ENCODE measurements around the gene PPIA. TPM values are rescaled to one million over a fixed set of nuclear protein-coding genes. Genes with fewer than 3 reads are reported as not detected.
A peak's percentile ranks its signal among the peaks of the same experiment; 100 is the strongest.

The PPIA gene
- total RNA-seq, 1 experiment from 2014 or later, result 2,465 TPM

DNA sequence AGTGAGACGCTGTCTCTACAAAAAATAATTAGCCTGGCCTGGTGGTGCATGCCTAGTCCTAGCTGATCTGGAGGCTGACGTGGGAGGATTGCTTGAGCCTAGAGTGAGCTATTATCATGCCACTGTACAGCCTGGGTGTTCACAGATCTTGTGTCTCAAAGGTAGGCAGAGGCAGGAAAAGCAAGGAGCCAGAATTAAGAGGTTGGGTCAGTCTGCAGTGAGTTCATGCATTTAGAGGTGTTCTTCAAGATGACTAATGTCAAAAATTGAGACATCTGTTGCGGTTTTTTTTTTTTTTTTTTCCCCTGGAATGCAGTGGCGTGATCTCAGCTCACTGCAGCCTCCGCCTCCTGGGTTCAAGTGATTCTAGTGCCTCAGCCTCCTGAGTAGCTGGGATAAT, 5.4 kb downstream of the PPIA start (continued):
- TF ChIP-seq, protein P1, sequence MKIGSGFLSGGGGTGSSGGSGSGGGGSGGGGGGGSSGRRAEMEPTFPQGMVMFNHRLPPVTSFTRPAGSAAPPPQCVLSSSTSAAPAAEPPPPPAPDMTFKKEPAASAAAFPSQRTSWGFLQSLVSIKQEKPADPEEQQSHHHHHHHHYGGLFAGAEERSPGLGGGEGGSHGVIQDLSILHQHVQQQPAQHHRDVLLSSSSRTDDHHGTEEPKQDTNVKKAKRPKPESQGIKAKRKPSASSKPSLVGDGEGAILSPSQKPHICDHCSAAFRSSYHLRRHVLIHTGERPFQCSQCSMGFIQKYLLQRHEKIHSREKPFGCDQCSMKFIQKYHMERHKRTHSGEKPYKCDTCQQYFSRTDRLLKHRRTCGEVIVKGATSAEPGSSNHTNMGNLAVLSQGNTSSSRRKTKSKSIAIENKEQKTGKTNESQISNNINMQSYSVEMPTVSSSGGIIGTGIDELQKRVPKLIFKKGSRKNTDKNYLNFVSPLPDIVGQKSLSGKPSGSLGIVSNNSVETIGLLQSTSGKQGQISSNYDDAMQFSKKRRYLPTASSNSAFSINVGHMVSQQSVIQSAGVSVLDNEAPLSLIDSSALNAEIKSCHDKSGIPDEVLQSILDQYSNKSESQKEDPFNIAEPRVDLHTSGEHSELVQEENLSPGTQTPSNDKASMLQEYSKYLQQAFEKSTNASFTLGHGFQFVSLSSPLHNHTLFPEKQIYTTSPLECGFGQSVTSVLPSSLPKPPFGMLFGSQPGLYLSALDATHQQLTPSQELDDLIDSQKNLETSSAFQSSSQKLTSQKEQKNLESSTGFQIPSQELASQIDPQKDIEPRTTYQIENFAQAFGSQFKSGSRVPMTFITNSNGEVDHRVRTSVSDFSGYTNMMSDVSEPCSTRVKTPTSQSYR (CRISPR knock-in tag; IDR thresholded peaks at IDR 0.05), result no peak
- TF ChIP-seq ETV6 (CRISPR knock-in tag; IDR thresholded peaks at IDR 0.05) (no peak), NFE2L1 (CRISPR knock-in tag; IDR thresholded peaks at IDR 0.05) (no peak), ZNF263 (CRISPR knock-in tag; IDR thresholded peaks at IDR 0.05; ENCODE audit: low read depth) (no peak), NR2C2 (CRISPR knock-in tag; IDR thresholded peaks at IDR 0.05) (no peak), JAZF1 (CRISPR knock-in tag; IDR thresholded peaks at IDR 0.05) (no peak), NFYB (CRISPR knock-in tag; conservative IDR thresholded peaks at IDR 0.05; ENCODE audit: low read depth) (no peak)
- TF ChIP-seq, protein P2, sequence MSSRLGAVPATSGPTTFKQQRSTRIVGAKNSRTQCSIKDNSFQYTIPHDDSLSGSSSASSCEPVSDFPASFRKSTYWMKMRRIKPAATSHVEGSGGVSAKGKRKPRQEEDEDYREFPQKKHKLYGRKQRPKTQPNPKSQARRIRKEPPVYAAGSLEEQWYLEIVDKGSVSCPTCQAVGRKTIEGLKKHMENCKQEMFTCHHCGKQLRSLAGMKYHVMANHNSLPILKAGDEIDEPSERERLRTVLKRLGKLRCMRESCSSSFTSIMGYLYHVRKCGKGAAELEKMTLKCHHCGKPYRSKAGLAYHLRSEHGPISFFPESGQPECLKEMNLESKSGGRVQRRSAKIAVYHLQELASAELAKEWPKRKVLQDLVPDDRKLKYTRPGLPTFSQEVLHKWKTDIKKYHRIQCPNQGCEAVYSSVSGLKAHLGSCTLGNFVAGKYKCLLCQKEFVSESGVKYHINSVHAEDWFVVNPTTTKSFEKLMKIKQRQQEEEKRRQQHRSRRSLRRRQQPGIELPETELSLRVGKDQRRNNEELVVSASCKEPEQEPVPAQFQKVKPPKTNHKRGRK (CRISPR knock-in tag; IDR thresholded peaks at IDR 0.05; ENCODE audit: borderline replicate concordance), result no peak
- TF ChIP-seq, protein P3, sequence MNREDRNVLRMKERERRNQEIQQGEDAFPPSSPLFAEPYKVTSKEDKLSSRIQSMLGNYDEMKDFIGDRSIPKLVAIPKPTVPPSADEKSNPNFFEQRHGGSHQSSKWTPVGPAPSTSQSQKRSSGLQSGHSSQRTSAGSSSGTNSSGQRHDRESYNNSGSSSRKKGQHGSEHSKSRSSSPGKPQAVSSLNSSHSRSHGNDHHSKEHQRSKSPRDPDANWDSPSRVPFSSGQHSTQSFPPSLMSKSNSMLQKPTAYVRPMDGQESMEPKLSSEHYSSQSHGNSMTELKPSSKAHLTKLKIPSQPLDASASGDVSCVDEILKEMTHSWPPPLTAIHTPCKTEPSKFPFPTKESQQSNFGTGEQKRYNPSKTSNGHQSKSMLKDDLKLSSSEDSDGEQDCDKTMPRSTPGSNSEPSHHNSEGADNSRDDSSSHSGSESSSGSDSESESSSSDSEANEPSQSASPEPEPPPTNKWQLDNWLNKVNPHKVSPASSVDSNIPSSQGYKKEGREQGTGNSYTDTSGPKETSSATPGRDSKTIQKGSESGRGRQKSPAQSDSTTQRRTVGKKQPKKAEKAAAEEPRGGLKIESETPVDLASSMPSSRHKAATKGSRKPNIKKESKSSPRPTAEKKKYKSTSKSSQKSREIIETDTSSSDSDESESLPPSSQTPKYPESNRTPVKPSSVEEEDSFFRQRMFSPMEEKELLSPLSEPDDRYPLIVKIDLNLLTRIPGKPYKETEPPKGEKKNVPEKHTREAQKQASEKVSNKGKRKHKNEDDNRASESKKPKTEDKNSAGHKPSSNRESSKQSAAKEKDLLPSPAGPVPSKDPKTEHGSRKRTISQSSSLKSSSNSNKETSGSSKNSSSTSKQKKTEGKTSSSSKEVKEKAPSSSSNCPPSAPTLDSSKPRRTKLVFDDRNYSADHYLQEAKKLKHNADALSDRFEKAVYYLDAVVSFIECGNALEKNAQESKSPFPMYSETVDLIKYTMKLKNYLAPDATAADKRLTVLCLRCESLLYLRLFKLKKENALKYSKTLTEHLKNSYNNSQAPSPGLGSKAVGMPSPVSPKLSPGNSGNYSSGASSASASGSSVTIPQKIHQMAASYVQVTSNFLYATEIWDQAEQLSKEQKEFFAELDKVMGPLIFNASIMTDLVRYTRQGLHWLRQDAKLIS (CRISPR knock-in tag; IDR thresholded peaks at IDR 0.05; ENCODE audit: borderline replicate concordance), result no peak

DNA sequence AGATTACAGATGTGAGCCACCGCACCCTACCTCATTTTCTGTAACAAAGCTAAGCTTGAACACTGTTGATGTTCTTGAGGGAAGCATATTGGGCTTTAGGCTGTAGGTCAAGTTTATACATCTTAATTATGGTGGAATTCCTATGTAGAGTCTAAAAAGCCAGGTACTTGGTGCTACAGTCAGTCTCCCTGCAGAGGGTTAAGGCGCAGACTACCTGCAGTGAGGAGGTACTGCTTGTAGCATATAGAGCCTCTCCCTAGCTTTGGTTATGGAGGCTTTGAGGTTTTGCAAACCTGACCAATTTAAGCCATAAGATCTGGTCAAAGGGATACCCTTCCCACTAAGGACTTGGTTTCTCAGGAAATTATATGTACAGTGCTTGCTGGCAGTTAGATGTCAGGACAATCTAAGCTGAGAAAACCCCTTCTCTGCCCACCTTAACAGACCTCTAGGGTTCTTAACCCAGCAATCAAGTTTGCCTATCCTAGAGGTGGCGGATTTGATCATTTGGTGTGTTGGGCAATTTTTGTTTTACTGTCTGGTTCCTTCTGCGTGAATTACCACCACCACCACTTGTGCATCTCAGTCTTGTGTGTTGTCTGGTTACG, 6.0 kb downstream of the PPIA start:
- H3K27ac Mint-ChIP-seq, result peak overlapping the region; percentile 86
- H3K36me3 Mint-ChIP-seq, result peaks cover 57% of the 10 kb centered on the region
- H3K4me3 Mint-ChIP-seq, result no peak overlapping the region
- peaks cover 16% of the 10 kb centered on the region for H3K4me1 Mint-ChIP-seq
- no peak for DNase-seq (ENCODE audit: low spot score)
- ATAC-seq, result no peak
- H3K9me3 Mint-ChIP-seq, result no peaks in the 10 kb centered on the region
- H3K27me3 Mint-ChIP-seq (ENCODE audit: low read depth), result no peaks in the 10 kb centered on the region
- TF ChIP-seq, protein P4, sequence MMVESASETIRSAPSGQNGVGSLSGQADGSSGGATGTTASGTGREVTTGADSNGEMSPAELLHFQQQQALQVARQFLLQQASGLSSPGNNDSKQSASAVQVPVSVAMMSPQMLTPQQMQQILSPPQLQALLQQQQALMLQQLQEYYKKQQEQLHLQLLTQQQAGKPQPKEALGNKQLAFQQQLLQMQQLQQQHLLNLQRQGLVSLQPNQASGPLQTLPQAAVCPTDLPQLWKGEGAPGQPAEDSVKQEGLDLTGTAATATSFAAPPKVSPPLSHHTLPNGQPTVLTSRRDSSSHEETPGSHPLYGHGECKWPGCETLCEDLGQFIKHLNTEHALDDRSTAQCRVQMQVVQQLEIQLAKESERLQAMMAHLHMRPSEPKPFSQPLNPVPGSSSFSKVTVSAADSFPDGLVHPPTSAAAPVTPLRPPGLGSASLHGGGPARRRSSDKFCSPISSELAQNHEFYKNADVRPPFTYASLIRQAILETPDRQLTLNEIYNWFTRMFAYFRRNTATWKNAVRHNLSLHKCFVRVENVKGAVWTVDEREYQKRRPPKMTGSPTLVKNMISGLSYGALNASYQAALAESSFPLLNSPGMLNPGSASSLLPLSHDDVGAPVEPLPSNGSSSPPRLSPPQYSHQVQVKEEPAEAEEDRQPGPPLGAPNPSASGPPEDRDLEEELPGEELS (CRISPR knock-in tag; IDR thresholded peaks at IDR 0.05), result no peak
- TF ChIP-seq, protein P5, sequence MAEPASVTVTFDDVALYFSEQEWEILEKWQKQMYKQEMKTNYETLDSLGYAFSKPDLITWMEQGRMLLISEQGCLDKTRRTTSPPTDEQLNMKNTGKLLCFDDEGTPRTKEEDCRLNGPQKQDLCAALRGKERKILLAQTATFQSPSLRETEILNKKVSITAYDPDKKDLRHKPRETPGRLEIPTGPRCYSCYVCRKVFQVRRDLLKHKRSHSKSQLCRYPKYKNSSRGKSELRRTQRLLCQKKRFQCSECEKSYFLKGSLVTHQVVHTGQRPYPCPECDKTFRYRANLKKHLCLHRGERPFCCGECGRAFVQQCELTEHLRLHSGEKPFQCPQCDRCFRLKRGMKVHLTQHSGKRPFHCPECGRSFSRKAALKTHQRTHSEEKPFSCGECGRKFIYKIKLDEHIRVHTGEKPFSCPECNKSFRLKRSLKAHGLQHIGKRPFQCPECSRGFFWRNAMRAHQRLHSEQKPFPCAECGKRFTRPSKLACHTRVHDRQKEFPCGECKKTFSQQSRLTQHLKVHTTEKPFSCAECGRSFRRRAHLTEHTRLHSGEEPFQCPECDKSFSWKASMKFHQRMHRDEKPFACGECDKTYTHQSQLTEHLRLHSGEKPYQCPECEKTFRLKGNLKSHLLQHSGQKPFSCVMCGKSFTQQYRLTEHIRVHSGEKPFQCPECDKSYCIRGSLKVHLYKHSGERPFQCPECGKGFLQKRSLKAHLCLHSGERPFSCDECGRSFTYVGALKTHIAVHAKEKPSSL (CRISPR knock-in tag; conservative IDR thresholded peaks at IDR 0.05), result 0 out of 2 replicates have a peak, but pooled peaks have one; percentile 25
- TF ChIP-seq, protein P6, sequence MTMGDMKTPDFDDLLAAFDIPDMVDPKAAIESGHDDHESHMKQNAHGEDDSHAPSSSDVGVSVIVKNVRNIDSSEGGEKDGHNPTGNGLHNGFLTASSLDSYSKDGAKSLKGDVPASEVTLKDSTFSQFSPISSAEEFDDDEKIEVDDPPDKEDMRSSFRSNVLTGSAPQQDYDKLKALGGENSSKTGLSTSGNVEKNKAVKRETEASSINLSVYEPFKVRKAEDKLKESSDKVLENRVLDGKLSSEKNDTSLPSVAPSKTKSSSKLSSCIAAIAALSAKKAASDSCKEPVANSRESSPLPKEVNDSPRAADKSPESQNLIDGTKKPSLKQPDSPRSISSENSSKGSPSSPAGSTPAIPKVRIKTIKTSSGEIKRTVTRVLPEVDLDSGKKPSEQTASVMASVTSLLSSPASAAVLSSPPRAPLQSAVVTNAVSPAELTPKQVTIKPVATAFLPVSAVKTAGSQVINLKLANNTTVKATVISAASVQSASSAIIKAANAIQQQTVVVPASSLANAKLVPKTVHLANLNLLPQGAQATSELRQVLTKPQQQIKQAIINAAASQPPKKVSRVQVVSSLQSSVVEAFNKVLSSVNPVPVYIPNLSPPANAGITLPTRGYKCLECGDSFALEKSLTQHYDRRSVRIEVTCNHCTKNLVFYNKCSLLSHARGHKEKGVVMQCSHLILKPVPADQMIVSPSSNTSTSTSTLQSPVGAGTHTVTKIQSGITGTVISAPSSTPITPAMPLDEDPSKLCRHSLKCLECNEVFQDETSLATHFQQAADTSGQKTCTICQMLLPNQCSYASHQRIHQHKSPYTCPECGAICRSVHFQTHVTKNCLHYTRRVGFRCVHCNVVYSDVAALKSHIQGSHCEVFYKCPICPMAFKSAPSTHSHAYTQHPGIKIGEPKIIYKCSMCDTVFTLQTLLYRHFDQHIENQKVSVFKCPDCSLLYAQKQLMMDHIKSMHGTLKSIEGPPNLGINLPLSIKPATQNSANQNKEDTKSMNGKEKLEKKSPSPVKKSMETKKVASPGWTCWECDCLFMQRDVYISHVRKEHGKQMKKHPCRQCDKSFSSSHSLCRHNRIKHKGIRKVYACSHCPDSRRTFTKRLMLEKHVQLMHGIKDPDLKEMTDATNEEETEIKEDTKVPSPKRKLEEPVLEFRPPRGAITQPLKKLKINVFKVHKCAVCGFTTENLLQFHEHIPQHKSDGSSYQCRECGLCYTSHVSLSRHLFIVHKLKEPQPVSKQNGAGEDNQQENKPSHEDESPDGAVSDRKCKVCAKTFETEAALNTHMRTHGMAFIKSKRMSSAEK (CRISPR knock-in tag; IDR thresholded peaks at IDR 0.05; ENCODE audit: borderline replicate concordance), result peak; percentile 22; the same call in 1 of the 2 replicates
- TF ChIP-seq PRRX2 (CRISPR knock-in tag; IDR thresholded peaks at IDR 0.05), result peak; percentile 30; the same call in 1 of the 2 replicates
- POLR2A ChIA-PET, result interaction anchor here (1.0 kb wide), 1 partner anchor 196 kb away, joined by 3 read pairs; the partner anchor contains the start of gene OGDH
- CTCF ChIA-PET, result no interaction called here

Measured in WTC11 (cell line).